ENCODE measurements around the gene LRRC28. TPM values are rescaled to one million over a fixed set of nuclear protein-coding genes. Genes with fewer than 3 reads are reported as not detected.
"Not testable (repeated sequence)": the region's sequence is repeated elsewhere in the genome, so short reads cannot be mapped to it uniquely, and the experiment has no call there.

The LRRC28 gene
- total RNA-seq, 1 donor from 2014 or later: 26.9 TPM

GRCh38 chr15:99228120-99228770 is 23.0 kb upstream of the LRRC28 start:
- no peaks in the 10 kb centered on the region for H3K27me3 Mint-ChIP-seq
- no peaks in the 10 kb centered on the region for H3K9me3 Mint-ChIP-seq
- H3K36me3 Mint-ChIP-seq: peaks cover 35% of the 10 kb centered on the region
- no peaks in the 10 kb centered on the region for H3K4me1 Mint-ChIP-seq (ENCODE audit: unreplicated experiment)
- H3K4me3 Mint-ChIP-seq: no peak overlapping the region
- DNase-seq (ENCODE audit: extremely low spot score, unreplicated experiment): no peak
- no peak for TF ChIP-seq CTCF (conservative IDR thresholded peaks at IDR 0.05)
- H3K27ac Mint-ChIP-seq: no peak overlapping the region

GRCh38 chr15:99230867-99231266 is 20.4 kb upstream of the LRRC28 start:
- Mint-ChIP-seq H3K27me3 (no peaks in the 10 kb centered on the region), H3K9me3 (no peaks in the 10 kb centered on the region), H3K4me3 (no peak overlapping the region), H3K27ac (no peak overlapping the region), H3K36me3 (peaks cover 26% of the 10 kb centered on the region), H3K4me1 (ENCODE audit: unreplicated experiment) (no peaks in the 10 kb centered on the region)
- no peak for TF ChIP-seq CTCF (conservative IDR thresholded peaks at IDR 0.05)
- DNase-seq (ENCODE audit: extremely low spot score, unreplicated experiment): no peak

- no peak for TF ChIP-seq CTCF (conservative IDR thresholded peaks at IDR 0.05)
- Mint-ChIP-seq H3K36me3 (peaks cover 27% of the 10 kb centered on the region), H3K4me1 (ENCODE audit: unreplicated experiment) (no peaks in the 10 kb centered on the region), H3K27me3 (no peaks in the 10 kb centered on the region), H3K27ac (no peak overlapping the region), H3K4me3 (no peak overlapping the region), H3K9me3 (no peaks in the 10 kb centered on the region)
- no peak for DNase-seq (ENCODE audit: extremely low spot score, unreplicated experiment)
Observed at GRCh38 chr15:99232740-99233139, 18.5 kb upstream of the LRRC28 start.

GRCh38 chr15:99234160-99234559 is 17.1 kb upstream of the LRRC28 start:
- H3K4me3 Mint-ChIP-seq; DNase-seq (ENCODE audit: extremely low spot score, unreplicated experiment); H3K4me1 Mint-ChIP-seq (ENCODE audit: unreplicated experiment); H3K27ac Mint-ChIP-seq; H3K9me3 Mint-ChIP-seq; H3K27me3 Mint-ChIP-seq: not testable (repeated sequence)
- H3K36me3 Mint-ChIP-seq: peaks cover 24% of the 10 kb centered on the region

- H3K4me3 Mint-ChIP-seq: no peak overlapping the region
- peaks cover 27% of the 10 kb centered on the region for H3K36me3 Mint-ChIP-seq
- H3K27ac Mint-ChIP-seq: no peak overlapping the region
- H3K27me3 Mint-ChIP-seq: no peaks in the 10 kb centered on the region
- no peak for DNase-seq (ENCODE audit: extremely low spot score, unreplicated experiment)
- no peaks in the 10 kb centered on the region for H3K9me3 Mint-ChIP-seq
- no peak for TF ChIP-seq CTCF (conservative IDR thresholded peaks at IDR 0.05)
- H3K4me1 Mint-ChIP-seq (ENCODE audit: unreplicated experiment): peaks cover 4% of the 10 kb centered on the region
Observed at GRCh38 chr15:99238849-99239248, 12.4 kb upstream of the LRRC28 start.

GRCh38 chr15:99239545-99240198 is 11.6 kb upstream of the LRRC28 start:
- no peaks in the 10 kb centered on the region for H3K27me3 Mint-ChIP-seq
- peaks cover 4% of the 10 kb centered on the region for H3K4me1 Mint-ChIP-seq (ENCODE audit: unreplicated experiment)
- no peaks in the 10 kb centered on the region for H3K9me3 Mint-ChIP-seq
- H3K27ac Mint-ChIP-seq: no peak overlapping the region
- DNase-seq (ENCODE audit: extremely low spot score, unreplicated experiment): no peak
- H3K4me3 Mint-ChIP-seq: no peak overlapping the region
- no peak for TF ChIP-seq CTCF (conservative IDR thresholded peaks at IDR 0.05)
- peaks cover 27% of the 10 kb centered on the region for H3K36me3 Mint-ChIP-seq

Data from type B pancreatic cell (in vitro differentiated cells).